ENCODE measurements around the gene C10orf105. TPM values are rescaled to one million over a fixed set of nuclear protein-coding genes. Genes with fewer than 3 reads are reported as not detected.

The C10orf105 gene
- total RNA-seq, 4 donors from 2014 or later, result 0.20 to 0.42 (median 0.26) TPM

- DNase-seq (ENCODE audit: low spot score in 2 of 2), result no peak
- H3K27me3 ChIP-seq, result no peaks in the 10 kb centered on the region
- no peak overlapping the region for H3K4me3 ChIP-seq
- TF ChIP-seq CTCF (IDR thresholded peaks at IDR 0.05), result no peak
- TF ChIP-seq EP300 (IDR thresholded peaks at IDR 0.05), result no peak
- no peak for TF ChIP-seq POLR2A (IDR thresholded peaks at IDR 0.05)
- peak overlapping the region; percentile 86 to 96 (median 92) for H3K27ac ChIP-seq
- 91 to 92% methylated on average over 20 of the region's 20 CpGs for WGBS, 2 donors
- H3K36me3 ChIP-seq, result no peaks in the 10 kb centered on the region
- peaks cover 16 to 99% (median 79%) of the 10 kb centered on the region in 4 donors for H3K4me1 ChIP-seq
- no peaks in the 10 kb centered on the region for H3K9me3 ChIP-seq
Observed at GRCh38 chr10:71715860-71716259, 3.7 kb downstream of the C10orf105 start.

- no peak for DNase-seq (ENCODE audit: low spot score in 2 of 2)
- H3K4me1 ChIP-seq, result peaks cover 16 to 94% (median 76%) of the 10 kb centered on the region in 4 donors
- TF ChIP-seq POLR2A (IDR thresholded peaks at IDR 0.05) (no peak), CTCF (IDR thresholded peaks at IDR 0.05) (no peak), EP300 (IDR thresholded peaks at IDR 0.05) (no peak)
Observed at GRCh38 chr10:71715026-71715425, 4.6 kb downstream of the C10orf105 start.

GRCh38 chr10:71714592-71714991, 5.0 kb downstream of the C10orf105 start:
- no peak for DNase-seq (ENCODE audit: low spot score in 2 of 2)
- peaks cover 16 to 89% (median 72%) of the 10 kb centered on the region in 4 donors for H3K4me1 ChIP-seq
- 53 to 62% methylated on average over 5 of the region's 5 CpGs for WGBS, 2 donors
- peak overlapping the region; percentile 86 to 96 (median 92) for H3K27ac ChIP-seq
- TF ChIP-seq CTCF (IDR thresholded peaks at IDR 0.05) (no peak), EP300 (IDR thresholded peaks at IDR 0.05) (no peak), POLR2A (IDR thresholded peaks at IDR 0.05) (no peak)
- H3K36me3 ChIP-seq, result no peaks in the 10 kb centered on the region
- H3K9me3 ChIP-seq, result no peaks in the 10 kb centered on the region
- H3K4me3 ChIP-seq, result no peak overlapping the region
- H3K27me3 ChIP-seq, result no peaks in the 10 kb centered on the region

More at GRCh38 chr10:71715026-71715425, 4.6 kb downstream of the C10orf105 start:
- 67 to 74% methylated on average over 6 to 8 of the region's 8 CpGs for WGBS, 2 donors
- Histone ChIP-seq H3K27ac (peak overlapping the region; percentile 86 to 96 (median 92)), H3K9me3 (no peaks in the 10 kb centered on the region), H3K36me3 (no peaks in the 10 kb centered on the region), H3K27me3 (no peaks in the 10 kb centered on the region), H3K4me3 (no peak overlapping the region)

- Histone ChIP-seq H3K27me3 (no peaks in the 10 kb centered on the region), H3K4me3 (peak overlapping the region in 1 of 4 donors; percentile 14), H3K4me1 (peaks cover 16 to 86% (median 66%) of the 10 kb centered on the region in 4 donors), H3K36me3 (no peaks in the 10 kb centered on the region), H3K9me3 (no peaks in the 10 kb centered on the region), H3K27ac (peak overlapping the region; percentile 86 to 96 (median 92))
- WGBS, 2 donors, result 47 to 55% methylated on average over 4 of the region's 4 CpGs
- TF ChIP-seq POLR2A (IDR thresholded peaks at IDR 0.05) (no peak), EP300 (IDR thresholded peaks at IDR 0.05) (no peak), CTCF (IDR thresholded peaks at IDR 0.05) (no peak)
- DNase-seq (ENCODE audit: low spot score in 2 of 2), result no peak
Observed at GRCh38 chr10:71714031-71714410, 5.6 kb downstream of the C10orf105 start.

GRCh38 chr10:71713135-71714030, 6.2 kb downstream of the C10orf105 start:
- Histone ChIP-seq H3K4me3 (peak overlapping the region in 1 of 4 donors; percentile 14), H3K27me3 (no peaks in the 10 kb centered on the region), H3K4me1 (peaks cover 16 to 85% (median 61%) of the 10 kb centered on the region in 4 donors), H3K9me3 (no peaks in the 10 kb centered on the region), H3K36me3 (no peaks in the 10 kb centered on the region), H3K27ac (peak overlapping the region; percentile 86 to 96 (median 92))
- TF ChIP-seq EP300 (IDR thresholded peaks at IDR 0.05) (peak; percentile 87 to 88), CTCF (IDR thresholded peaks at IDR 0.05) (peak in 2 of 5 experiments; percentile 41 to 56), POLR2A (IDR thresholded peaks at IDR 0.05) (peak; percentile 54 to 57)
- DNase-seq (ENCODE audit: low spot score in 2 of 2), result peak; percentile 78 to 86
- 2 to 3% methylated on average over 12 of the region's 12 CpGs for WGBS, 2 donors
